ENCODE data around the gene COL27A1.
"Not testable (repeated sequence)": the region's sequence is repeated elsewhere in the genome, so short reads cannot be mapped to it uniquely, and the experiment has no call there.

DNA sequence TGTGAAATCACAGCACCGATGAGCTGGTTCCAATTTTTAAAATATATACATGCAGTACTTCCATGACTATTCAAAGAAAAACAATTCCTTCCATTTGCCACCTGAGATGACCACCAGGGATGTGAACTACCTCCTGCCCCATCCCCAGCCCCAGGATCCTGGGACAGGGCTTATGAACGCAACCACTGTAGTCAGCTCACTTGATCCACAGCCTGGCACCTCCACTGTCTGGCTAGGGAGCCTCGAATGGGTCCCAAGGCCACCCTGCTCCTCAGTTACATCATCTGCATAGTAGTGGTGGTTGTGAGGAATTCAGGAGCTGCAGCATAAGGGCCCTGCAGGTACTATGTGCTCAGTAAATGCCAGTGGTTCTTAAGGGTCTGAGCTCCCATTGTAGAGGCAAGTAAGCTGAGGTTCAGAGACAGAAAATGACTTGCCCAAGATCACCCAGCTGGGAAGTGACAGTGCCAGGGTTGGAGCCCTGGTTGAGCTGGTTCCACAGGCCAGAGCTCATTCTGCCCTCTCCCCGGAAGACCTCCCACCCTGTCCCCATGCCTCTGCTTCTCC lies 177.2 kb downstream of the COL27A1 start:
- TF ChIP-seq, protein P1, sequence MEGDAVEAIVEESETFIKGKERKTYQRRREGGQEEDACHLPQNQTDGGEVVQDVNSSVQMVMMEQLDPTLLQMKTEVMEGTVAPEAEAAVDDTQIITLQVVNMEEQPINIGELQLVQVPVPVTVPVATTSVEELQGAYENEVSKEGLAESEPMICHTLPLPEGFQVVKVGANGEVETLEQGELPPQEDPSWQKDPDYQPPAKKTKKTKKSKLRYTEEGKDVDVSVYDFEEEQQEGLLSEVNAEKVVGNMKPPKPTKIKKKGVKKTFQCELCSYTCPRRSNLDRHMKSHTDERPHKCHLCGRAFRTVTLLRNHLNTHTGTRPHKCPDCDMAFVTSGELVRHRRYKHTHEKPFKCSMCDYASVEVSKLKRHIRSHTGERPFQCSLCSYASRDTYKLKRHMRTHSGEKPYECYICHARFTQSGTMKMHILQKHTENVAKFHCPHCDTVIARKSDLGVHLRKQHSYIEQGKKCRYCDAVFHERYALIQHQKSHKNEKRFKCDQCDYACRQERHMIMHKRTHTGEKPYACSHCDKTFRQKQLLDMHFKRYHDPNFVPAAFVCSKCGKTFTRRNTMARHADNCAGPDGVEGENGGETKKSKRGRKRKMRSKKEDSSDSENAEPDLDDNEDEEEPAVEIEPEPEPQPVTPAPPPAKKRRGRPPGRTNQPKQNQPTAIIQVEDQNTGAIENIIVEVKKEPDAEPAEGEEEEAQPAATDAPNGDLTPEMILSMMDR (IDR thresholded peaks at IDR 0.05; ENCODE audit: insufficient read depth, low read length), result not testable (repeated sequence)
- TF ChIP-seq POLR2AphosphoS5, GABPA (IDR thresholded peaks at IDR 0.05; ENCODE audit: low read depth): not testable (repeated sequence)
